GM12878 (cell line): ENCODE results near the gene PUDP. TPM values are rescaled to one million over a fixed set of nuclear protein-coding genes. Genes with fewer than 3 reads are reported as not detected.

Source experiments
- CBX3 ChIP-seq: fragments of 200-600 bp; sonication (generic); IDR thresholded peaks from 2 replicates; pipeline ENCODE4 v1.6.1; 2016; ENCODE audit warnings: low read depth, borderline replicate concordance
- EGR1 ChIP-seq, 2 experiments: IDR thresholded peaks; 1 replicate in 1 of 2; 2 replicates in 1 of 2; pipeline ENCODE4 v1.6.1; 2011 to 2012; ENCODE audit warnings: low read depth in 2 of 2, low read length in 2 of 2, borderline replicate concordance in 1 of 2, mild to moderate bottlenecking in 1 of 2, moderate library complexity in 1 of 2
- FOXK2 ChIP-seq: fragments of 450-650 bp; IDR thresholded peaks from 2 replicates; pipeline ENCODE4 v1.6.1; 2017; ENCODE audit warnings: mild to moderate bottlenecking, moderate library complexity
- NFYB ChIP-seq: IDR thresholded peaks from 2 replicates; pipeline ENCODE4 v1.6.1; 2011; ENCODE audit warnings: low read depth, mild to moderate bottlenecking, low read length, improper control_type of control experiment, moderate library complexity; ENCODE audit not compliant: insufficient read depth
- POU2F2 ChIP-seq: IDR thresholded peaks from 3 replicates; pipeline ENCODE4 v1.6.1; 2011; ENCODE audit warnings: low read depth, mild to moderate bottlenecking, low read length, borderline replicate concordance
- ZBTB4 ChIP-seq: fragments of 450-650 bp; formaldehyde crosslinking; IDR thresholded peaks from 2 replicates; pipeline ENCODE4 v1.4.0; 2022; ENCODE audit warnings: mild to moderate bottlenecking, moderate library complexity
- polyA plus RNA-seq, 11 experiments: library from polyadenylated mRNA; depleted of rRNA in 4 of 11; unstranded in 6 of 11; stranded (reverse) in 5 of 11; fragments of >200 nt; fragmentation: Nextera tagmentation in 4 of 11; fragmentation: Illumina TruSeq in 1 of 11; extraction: Ambion mirVana in 4 of 11; extraction: Trizol in 1 of 11; gene quantifications; 1 replicate in 1 of 11; 2 replicates in 10 of 11; pipeline versions ENCODE4 v1.2.1 to v1.2.3, GENCODE V29; 2011 to 2016; ENCODE audit warnings: inconsistent platforms in 2 of 11, missing spikeins in 2 of 11, low read depth in 1 of 11
- total RNA-seq, 4 experiments: library from RNA; depleted of rRNA in 3 of 4; stranded (reverse); fragments of >200 nt in 3 of 4; fragmentation: Illumina TruSeq in 1 of 4; extraction: Trizol in 1 of 4; gene quantifications; 2 replicates each; pipeline versions ENCODE4 v1.2.1 to v1.2.3, GENCODE V29; 2013 to 2021
- TF ChIP-seq, protein P1 (sequence below): IDR thresholded peaks from 2 replicates; pipeline ENCODE4 v1.6.1; 2012; ENCODE audit warnings: low read length, inconsistent platforms
- TF ChIP-seq, protein P2 (sequence below): fragments of 450-650 bp; IDR thresholded peaks from 2 replicates; pipeline ENCODE4 v1.6.1; 2017; ENCODE audit warnings: antibody characterized with exemption, mild to moderate bottlenecking, moderate library complexity

PUDP gene
- total and polyA plus RNA-seq, 10 of the 15 experiments (the other 5 are each of a cell fraction or from before 2014, with no cell fraction given): 30.8 to 83.5 (median 61.7) TPM

DNA sequence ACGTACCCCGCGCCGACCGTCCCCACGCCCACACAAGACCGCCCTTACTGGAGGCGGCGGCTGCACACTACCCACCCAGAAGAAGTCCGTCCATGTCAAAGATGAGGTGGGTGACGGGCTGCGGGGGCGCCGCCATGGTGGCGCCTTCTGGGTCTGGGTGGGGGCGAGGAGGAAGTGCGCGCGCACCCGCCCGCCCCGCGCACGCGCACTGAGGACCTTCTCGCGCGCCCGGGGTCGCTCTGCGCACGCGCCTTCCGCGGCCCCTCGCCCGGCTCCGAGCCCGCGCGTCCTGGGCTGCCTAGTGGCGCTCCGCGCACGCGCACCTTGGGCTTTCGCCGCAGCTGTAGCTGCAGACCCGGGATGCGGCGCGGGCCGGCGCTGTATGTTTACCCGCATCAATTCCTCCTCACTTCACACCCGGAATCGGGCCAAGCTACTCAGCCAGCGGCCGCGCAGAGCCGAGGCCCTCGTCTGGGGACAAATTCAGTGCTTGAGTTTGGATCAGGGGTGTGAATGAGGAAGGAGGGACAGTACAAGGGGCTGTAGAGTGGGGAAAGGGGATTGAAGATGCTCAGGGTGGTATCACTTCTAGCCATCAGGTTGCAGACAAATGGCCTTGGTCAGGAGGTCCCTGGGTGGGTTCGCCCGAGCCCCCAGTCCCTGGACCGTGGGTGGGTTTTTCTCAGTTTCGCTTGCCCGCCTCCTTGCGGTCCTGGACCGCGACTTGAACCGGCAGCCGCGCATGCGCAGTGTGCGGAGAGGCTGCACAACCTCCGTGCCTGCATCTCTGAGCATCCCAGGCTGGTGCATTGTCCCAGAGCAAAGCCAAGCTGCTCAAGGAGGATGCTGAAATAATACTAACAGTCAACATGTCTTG lies at the start of gene PUDP (continued):
- TF ChIP-seq, protein P1, sequence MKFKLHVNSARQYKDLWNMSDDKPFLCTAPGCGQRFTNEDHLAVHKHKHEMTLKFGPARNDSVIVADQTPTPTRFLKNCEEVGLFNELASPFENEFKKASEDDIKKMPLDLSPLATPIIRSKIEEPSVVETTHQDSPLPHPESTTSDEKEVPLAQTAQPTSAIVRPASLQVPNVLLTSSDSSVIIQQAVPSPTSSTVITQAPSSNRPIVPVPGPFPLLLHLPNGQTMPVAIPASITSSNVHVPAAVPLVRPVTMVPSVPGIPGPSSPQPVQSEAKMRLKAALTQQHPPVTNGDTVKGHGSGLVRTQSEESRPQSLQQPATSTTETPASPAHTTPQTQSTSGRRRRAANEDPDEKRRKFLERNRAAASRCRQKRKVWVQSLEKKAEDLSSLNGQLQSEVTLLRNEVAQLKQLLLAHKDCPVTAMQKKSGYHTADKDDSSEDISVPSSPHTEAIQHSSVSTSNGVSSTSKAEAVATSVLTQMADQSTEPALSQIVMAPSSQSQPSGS: no peak
- peak in 1 of 2 experiments; percentile 91; a peak in 2 of 3 replicates for TF ChIP-seq EGR1 (IDR thresholded peaks at IDR 0.05; ENCODE audit: borderline replicate concordance in 1 of 2, low read depth in 2 of 2, low read length in 2 of 2)
- 0 out of 3 replicates have a peak, but pooled peaks have one; percentile 50 for TF ChIP-seq POU2F2
- TF ChIP-seq, protein P2, sequence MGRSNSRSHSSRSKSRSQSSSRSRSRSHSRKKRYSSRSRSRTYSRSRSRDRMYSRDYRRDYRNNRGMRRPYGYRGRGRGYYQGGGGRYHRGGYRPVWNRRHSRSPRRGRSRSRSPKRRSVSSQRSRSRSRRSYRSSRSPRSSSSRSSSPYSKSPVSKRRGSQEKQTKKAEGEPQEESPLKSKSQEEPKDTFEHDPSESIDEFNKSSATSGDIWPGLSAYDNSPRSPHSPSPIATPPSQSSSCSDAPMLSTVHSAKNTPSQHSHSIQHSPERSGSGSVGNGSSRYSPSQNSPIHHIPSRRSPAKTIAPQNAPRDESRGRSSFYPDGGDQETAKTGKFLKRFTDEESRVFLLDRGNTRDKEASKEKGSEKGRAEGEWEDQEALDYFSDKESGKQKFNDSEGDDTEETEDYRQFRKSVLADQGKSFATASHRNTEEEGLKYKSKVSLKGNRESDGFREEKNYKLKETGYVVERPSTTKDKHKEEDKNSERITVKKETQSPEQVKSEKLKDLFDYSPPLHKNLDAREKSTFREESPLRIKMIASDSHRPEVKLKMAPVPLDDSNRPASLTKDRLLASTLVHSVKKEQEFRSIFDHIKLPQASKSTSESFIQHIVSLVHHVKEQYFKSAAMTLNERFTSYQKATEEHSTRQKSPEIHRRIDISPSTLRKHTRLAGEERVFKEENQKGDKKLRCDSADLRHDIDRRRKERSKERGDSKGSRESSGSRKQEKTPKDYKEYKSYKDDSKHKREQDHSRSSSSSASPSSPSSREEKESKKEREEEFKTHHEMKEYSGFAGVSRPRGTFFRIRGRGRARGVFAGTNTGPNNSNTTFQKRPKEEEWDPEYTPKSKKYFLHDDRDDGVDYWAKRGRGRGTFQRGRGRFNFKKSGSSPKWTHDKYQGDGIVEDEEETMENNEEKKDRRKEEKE: no peak
- TF ChIP-seq NFYB: no peak
- no peak for TF ChIP-seq ZBTB4 (CRISPR knock-in tag)
- no peak for TF ChIP-seq CBX3
- no peak for TF ChIP-seq FOXK2
